ENCODE measurements around the gene CCDC78. TPM values are rescaled to one million over a fixed set of nuclear protein-coding genes. Genes with fewer than 3 reads are reported as not detected.

The CCDC78 gene
- total and polyA plus RNA-seq, 2 of the 13 experiments (the other 11 are each of a cell fraction or from before 2014, with no cell fraction given), result 0.53 to 1.5 TPM

DNA sequence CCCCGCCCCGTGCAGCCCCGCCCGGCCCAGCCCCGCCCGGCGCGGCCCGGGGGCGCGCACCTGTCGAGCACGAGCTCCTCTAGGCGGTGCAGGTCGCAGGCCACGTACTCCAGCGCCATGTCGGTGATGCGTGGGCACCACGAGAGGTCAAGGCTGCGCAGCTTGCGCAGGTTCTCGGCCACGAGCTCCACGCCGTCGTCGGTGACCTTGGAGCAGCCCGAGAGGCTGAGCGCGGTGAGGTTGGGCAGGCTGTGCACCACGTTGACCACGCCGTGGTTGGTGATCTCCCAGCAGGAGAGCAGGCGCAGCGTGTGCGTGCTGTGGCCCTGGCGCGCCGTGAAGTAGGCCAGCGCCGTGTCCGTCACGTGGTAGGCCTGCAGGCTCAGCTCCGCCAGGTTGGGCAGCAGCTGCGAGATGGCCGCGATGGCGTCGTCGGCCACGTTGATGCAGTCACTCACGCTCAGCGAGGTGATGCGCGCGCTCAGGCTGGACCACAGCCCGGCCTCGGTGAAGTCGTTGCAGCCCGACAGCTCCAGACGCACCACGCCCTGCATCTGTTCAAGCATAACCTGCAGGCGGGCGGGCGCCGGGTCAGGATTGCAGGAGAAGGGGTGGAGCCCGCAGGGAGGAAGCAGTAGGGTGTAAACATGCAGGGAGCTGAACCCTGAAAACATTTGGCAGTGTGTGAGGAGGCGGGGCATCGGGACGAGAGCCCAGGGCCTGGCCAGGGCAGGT lies 30.7 kb downstream of the CCDC78 start (continued):
- TF ChIP-seq, protein P1, sequence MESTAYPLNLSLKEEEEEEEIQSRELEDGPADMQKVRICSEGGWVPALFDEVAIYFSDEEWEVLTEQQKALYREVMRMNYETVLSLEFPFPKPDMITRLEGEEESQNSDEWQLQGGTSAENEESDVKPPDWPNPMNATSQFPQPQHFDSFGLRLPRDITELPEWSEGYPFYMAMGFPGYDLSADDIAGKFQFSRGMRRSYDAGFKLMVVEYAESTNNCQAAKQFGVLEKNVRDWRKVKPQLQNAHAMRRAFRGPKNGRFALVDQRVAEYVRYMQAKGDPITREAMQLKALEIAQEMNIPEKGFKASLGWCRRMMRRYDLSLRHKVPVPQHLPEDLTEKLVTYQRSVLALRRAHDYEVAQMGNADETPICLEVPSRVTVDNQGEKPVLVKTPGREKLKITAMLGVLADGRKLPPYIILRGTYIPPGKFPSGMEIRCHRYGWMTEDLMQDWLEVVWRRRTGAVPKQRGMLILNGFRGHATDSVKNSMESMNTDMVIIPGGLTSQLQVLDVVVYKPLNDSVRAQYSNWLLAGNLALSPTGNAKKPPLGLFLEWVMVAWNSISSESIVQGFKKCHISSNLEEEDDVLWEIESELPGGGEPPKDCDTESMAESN (CRISPR knock-in tag; conservative IDR thresholded peaks at IDR 0.05), result peak; percentile 47; the same call in 1 of the 2 replicates
- TF ChIP-seq, protein P2, sequence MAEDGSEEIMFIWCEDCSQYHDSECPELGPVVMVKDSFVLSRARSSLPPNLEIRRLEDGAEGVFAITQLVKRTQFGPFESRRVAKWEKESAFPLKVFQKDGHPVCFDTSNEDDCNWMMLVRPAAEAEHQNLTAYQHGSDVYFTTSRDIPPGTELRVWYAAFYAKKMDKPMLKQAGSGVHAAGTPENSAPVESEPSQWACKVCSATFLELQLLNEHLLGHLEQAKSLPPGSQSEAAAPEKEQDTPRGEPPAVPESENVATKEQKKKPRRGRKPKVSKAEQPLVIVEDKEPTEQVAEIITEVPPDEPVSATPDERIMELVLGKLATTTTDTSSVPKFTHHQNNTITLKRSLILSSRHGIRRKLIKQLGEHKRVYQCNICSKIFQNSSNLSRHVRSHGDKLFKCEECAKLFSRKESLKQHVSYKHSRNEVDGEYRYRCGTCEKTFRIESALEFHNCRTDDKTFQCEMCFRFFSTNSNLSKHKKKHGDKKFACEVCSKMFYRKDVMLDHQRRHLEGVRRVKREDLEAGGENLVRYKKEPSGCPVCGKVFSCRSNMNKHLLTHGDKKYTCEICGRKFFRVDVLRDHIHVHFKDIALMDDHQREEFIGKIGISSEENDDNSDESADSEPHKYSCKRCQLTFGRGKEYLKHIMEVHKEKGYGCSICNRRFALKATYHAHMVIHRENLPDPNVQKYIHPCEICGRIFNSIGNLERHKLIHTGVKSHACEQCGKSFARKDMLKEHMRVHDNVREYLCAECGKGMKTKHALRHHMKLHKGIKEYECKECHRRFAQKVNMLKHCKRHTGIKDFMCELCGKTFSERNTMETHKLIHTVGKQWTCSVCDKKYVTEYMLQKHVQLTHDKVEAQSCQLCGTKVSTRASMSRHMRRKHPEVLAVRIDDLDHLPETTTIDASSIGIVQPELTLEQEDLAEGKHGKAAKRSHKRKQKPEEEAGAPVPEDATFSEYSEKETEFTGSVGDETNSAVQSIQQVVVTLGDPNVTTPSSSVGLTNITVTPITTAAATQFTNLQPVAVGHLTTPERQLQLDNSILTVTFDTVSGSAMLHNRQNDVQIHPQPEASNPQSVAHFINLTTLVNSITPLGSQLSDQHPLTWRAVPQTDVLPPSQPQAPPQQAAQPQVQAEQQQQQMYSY (CRISPR knock-in tag; IDR thresholded peaks at IDR 0.05), result no peak
- TF ChIP-seq, protein P3, sequence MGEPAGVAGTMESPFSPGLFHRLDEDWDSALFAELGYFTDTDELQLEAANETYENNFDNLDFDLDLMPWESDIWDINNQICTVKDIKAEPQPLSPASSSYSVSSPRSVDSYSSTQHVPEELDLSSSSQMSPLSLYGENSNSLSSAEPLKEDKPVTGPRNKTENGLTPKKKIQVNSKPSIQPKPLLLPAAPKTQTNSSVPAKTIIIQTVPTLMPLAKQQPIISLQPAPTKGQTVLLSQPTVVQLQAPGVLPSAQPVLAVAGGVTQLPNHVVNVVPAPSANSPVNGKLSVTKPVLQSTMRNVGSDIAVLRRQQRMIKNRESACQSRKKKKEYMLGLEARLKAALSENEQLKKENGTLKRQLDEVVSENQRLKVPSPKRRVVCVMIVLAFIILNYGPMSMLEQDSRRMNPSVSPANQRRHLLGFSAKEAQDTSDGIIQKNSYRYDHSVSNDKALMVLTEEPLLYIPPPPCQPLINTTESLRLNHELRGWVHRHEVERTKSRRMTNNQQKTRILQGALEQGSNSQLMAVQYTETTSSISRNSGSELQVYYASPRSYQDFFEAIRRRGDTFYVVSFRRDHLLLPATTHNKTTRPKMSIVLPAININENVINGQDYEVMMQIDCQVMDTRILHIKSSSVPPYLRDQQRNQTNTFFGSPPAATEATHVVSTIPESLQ (CRISPR knock-in tag; conservative IDR thresholded peaks at IDR 0.05), result no peak
- TF ChIP-seq, protein P4, sequence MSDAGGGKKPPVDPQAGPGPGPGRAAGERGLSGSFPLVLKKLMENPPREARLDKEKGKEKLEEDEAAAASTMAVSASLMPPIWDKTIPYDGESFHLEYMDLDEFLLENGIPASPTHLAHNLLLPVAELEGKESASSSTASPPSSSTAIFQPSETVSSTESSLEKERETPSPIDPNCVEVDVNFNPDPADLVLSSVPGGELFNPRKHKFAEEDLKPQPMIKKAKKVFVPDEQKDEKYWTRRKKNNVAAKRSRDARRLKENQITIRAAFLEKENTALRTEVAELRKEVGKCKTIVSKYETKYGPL (CRISPR knock-in tag; IDR thresholded peaks at IDR 0.05), result no peak
- TF ChIP-seq, protein P5, sequence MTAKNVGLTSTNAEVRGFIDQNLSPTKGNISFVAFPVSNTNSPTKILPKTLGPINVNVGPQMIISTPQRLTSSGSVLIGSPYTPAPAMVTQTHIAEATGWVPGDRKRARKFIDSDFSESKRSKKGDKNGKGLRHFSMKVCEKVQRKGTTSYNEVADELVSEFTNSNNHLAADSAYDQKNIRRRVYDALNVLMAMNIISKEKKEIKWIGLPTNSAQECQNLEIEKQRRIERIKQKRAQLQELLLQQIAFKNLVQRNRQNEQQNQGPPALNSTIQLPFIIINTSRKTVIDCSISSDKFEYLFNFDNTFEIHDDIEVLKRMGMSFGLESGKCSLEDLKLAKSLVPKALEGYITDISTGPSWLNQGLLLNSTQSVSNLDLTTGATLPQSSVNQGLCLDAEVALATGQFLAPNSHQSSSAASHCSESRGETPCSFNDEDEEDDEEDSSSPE (CRISPR knock-in tag; IDR thresholded peaks at IDR 0.05), result no peak
- TF ChIP-seq ZNF441 (CRISPR knock-in tag; IDR thresholded peaks at IDR 0.05; ENCODE audit: borderline replicate concordance), result no peak
- TF ChIP-seq KDM5B (CRISPR knock-in tag; IDR thresholded peaks at IDR 0.05; ENCODE audit: borderline replicate concordance), result peak; percentile 89; the same call in 1 of the 2 replicates
- no peak for TF ChIP-seq ZNF570 (CRISPR knock-in tag; IDR thresholded peaks at IDR 0.05; ENCODE audit: borderline replicate concordance)
- TF ChIP-seq, protein P6, sequence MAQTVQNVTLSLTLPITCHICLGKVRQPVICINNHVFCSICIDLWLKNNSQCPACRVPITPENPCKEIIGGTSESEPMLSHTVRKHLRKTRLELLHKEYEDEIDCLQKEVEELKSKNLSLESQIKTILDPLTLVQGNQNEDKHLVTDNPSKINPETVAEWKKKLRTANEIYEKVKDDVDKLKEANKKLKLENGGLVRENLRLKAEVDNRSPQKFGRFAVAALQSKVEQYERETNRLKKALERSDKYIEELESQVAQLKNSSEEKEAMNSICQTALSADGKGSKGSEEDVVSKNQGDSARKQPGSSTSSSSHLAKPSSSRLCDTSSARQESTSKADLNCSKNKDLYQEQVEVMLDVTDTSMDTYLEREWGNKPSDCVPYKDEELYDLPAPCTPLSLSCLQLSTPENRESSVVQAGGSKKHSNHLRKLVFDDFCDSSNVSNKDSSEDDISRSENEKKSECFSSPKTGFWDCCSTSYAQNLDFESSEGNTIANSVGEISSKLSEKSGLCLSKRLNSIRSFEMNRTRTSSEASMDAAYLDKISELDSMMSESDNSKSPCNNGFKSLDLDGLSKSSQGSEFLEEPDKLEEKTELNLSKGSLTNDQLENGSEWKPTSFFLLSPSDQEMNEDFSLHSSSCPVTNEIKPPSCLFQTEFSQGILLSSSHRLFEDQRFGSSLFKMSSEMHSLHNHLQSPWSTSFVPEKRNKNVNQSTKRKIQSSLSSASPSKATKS (CRISPR knock-in tag; IDR thresholded peaks at IDR 0.05), result no peak
- TF ChIP-seq, protein P7, sequence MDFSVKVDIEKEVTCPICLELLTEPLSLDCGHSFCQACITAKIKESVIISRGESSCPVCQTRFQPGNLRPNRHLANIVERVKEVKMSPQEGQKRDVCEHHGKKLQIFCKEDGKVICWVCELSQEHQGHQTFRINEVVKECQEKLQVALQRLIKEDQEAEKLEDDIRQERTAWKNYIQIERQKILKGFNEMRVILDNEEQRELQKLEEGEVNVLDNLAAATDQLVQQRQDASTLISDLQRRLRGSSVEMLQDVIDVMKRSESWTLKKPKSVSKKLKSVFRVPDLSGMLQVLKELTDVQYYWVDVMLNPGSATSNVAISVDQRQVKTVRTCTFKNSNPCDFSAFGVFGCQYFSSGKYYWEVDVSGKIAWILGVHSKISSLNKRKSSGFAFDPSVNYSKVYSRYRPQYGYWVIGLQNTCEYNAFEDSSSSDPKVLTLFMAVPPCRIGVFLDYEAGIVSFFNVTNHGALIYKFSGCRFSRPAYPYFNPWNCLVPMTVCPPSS (IDR thresholded peaks at IDR 0.05), result no peak
- no peak for TF ChIP-seq ZBTB21 (CRISPR knock-in tag; IDR thresholded peaks at IDR 0.05)
